Fibroblast of peridontal ligament (primary cell): ENCODE results near the gene INSYN2A.

ENCODE experiments used
- DNase-seq: peaks from one replicate; pipeline ENCODE4 v3.0.0-alpha.2; 2010; ENCODE audit errors: extremely low read depth

The INSYN2A gene, protein sequence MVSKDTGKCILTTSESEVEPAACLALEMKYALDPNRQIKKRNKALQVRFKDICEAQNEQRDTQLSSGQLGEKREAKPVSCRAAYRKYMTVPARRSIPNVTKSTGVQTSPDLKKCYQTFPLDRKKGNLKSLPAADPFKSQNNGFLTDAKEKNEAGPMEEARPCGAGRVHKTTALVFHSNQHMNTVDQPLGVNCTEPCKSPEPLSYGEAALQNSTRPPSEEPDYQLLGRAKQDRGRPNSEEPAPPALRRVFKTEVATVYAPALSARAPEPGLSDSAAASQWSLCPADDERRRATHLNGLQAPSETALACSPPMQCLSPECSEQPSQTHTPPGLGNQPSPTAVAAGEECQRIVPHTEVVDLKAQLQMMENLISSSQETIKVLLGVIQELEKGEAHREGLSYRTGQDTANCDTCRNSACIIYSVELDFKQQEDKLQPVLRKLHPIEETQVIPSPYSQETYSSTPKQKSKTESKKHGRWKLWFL

DNA sequence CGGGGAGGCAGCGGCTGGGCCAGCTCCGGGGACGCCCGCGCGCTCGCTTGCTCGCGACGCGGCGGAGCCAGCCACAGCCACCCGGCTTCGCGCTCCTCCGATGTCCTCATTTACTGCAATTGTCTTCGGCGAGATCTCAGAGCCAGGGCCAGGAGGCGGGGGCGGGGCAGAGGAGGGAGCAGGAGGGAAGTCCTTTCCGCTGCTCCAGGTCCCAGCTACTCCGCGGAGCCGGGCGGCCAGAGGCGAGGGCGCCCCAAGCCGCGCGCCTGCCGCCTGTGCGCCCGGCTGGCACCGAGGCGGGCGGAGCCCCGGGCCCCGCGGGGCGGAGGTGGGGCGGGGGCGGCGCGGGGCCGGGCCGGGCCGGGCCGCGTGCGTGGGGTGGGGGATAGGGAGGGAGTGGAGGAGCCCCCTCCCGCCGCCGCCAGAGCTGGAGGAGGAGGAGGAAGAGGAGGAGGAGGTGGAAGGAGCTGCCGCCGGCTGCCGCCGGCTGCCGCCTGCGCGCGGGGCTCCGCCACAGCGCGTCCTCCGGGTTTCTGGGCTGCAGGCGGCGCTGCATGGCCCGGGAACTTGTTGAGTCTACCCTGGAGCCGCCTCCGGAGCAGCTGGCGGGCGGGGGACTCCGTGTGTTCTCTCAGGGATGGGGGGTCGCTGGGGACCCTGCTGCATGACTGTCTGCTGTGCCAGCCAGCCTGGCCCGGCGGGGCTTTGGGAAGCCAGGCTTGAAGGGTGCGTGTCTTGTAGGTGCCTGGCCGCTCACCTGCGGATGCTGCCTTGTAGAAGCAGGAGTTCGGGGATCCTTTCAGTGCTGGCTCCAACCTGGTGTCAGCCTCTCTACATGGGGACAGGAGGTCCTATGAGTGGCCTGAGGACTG lies at the start of gene INSYN2A:
INSYN2A (minus strand) TSS at position 310 of the 872 bp plus-strand sequence. CDS start 20,196 bp downstream, outside the sequence.
- DNase-seq = peak; percentile 33

DNA sequence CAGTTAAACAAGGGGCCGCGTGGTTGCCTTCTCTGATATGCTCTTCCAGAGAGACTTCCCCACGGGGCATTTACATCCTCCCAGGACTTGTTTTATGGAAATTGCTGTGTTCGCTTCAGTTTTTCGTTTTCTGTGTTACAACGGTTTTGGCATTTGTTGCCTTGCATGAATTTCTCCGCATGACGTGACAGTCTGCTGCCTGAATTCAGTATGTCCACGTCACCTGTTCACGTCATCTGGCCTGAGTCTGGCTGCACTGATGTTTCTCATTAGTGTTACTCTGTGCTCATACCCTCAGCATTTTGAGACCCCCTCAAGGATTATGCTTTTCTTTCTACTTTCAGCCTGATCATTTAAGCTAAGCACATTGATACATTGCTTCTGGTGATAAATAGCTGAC lies 49.1 kb upstream of the INSYN2A start:
- no peak for DNase-seq

DNA sequence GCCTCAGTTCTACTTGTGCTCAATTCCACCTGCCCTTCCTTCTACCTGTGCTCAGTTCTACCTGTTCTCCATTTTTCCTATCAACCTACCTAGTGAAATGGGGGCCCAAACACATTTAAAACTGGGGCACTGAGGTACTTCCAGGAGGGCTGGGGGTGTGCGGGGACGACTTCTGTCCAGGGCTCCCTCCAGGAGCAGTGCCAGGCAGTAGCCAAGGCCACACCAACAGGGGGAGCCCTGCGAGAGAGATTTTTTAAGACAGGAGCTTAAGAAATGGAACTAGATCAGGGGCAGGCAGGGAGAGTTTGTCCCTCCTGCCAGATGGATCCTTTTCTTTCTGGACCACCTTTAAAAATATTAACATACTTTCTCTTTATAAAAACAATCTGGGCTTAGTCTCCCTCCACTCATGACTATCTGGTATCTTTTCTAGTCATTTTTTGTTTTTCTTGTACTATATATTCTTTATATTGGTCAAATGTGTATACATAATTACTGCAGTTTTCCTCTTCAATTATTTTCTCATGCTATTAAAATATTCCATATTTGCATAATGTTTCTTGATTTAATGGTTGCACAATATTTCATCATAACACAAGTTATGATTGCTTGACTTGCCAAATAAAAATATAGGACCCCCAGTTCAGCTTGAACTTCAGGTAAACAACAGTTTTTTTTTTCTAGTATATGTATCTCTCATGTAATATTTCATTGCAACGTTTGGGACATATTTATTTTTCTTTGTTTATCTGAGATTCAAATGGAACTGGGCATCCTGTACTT lies 47.3 kb upstream of the INSYN2A start:
- peak; percentile 8 for DNase-seq

DNA sequence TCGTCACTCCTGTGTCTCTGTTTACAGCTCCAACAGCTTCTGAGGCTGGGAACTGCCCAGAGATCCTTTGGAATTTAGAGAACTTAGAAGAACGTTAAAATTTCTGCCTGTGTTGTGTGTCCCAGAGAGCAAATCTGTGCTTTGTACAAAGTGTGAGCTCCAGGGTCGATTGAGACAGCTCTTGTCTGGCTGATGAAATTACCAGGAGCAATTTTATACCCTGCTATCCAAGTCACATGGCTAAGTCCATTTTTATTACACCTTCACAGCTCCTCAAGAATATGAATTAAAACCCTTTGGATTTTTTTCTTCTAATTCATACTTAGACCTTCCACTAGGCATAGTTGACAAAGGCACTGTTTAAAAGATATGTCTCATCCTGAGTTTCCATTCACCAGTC lies 46.5 kb upstream of the INSYN2A start:
- DNase-seq = no peak

DNA sequence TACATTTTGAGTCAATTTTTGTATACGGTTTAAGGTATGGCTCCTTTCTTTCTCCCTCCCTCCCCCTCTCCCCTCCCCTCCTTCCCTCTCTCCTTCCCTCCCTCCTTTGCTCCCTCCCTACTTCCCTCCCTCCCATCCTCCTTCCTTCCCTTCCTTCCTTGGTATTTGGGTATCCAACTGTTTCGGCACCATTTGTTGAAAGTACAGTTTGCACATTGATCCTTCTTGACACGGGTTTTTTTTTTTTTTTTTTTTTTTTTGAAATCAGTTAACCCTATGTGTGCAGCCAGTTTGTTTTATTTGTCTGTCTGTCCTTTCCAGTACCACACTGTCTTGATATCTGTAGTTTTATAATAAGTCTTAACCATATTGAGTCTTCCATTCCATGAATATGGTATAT lies 39.9 kb upstream of the INSYN2A start:
- no peak for DNase-seq

DNA sequence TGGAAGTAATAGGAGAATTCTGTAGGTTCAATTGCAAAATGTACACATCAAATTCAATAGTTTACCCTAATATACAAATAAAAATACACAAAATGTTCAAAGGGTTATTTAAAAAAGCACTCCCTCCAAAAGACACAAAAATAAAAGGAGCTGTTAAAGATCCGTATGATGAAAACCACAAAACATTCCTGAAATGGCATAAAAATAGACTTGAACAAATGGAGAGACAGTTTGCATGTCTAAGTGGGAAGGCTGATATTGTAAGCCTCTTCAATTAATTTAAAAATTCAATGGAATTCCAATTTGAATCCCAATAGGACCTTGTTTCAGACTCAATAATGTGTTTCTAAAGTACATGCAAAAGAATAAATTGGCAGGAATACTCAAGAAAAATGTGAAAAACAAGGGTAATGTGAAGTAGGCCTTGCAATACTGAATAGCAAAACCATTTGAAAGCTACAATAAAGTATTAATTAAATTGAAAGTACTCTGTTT lies 38.0 kb upstream of the INSYN2A start:
- peak; percentile 21 for DNase-seq

DNA sequence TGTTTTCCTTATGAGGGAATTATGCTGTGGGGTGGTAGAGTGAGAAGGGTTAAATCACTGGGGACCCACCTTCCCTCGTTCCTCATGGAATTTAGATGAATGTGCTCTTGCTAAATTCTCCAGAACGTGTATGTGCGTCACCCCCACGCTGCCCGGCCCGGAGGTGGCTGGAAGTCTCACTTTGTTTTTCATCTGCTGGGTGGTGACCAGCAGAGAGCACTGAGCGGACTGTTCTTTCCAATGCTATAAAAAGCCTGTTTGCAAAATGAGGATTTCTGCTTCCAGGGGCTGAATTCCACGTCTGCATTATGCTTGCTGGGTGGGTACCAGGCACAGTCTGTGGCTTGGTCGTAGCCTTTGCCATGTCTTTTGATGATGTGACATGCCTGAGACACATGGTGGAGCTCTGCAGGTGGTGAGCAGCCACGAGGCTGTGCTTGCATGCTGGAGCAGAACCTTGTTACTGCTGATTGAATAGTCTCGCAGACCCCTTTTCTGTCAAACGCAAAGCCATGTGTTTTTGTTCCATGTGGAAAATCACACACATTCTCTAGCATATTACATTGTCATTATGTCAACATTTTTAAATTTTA lies 31.9 kb upstream of the INSYN2A start:
- DNase-seq = no peak

DNA sequence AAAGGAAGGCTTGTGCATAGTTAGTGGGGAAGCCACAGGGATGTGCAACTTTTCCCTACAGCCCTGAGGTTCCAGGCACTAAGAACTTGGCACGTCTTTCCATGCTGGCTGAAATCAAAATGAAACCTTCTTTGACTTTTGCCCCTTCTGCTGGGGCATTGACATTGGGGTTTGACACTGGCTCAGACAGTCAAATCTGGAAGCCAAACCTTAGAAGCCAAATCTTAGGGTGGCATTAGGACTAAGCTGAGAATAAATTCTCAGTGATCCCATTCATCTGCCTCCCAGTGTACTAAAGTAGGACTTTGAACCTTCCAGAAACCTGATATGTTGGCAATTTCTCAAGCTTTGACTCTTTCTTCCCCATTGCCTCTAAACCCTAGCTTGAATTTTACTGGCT lies 31.3 kb upstream of the INSYN2A start:
- DNase-seq = no peak

DNA sequence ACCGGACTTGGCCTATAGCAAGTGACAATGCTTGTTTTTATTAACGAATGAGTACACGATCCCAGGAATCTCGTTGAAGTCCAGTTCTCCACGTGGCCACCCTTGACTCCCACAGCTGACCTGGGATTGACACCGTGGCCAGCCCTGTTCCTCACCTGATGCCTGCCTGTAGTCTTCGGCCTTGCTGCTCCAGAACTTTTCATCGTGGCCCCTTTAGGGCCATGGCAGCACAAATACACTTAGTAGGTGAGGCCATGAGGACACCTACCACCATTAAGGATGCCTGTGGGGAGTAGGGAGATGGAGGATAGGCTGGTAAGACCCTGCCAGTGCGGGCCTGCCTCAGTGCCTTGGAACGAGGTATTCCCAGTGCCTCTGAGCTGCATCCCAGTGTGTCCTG lies 30.6 kb upstream of the INSYN2A start:
- no peak for DNase-seq

DNA sequence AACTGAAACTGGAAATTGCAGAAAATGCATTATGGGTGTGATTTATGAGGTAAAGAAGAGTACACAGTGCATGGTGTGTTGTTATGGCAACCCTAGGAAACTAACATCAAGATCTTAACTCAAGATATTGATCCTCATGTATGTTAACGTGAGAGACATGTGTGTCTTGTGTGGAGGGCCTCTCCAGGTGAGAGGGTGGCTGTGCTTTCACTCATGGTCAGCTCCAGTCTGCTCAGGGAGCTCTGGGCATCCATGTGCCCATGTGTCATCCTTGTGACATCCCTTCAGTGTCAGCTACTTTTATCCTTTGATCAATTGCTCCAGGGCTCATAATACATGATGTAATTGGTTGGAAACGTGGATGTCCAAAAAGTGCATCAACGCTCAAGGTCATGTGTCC lies 24.9 kb upstream of the INSYN2A start:
- DNase-seq = no peak

DNA sequence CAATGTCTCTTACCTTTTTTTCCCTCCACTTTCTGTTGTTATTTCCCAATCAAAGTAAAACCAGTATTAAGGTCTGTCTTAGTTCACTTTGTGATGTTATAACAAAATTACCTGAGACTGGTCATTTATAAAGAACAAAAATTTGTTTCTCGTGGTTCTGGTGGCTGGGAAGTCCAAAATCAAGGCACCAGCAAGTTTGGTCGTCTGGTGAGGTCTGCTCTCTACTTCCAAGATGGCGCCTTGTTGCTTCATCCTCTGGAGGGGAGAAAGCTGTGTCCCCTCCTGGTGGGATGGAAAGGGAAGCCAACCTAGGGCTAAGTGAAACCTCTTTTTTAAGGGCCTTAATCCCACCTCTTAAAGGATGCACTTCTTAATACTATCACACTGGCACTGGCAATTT lies 22.3 kb upstream of the INSYN2A start:
- no peak for DNase-seq

DNA sequence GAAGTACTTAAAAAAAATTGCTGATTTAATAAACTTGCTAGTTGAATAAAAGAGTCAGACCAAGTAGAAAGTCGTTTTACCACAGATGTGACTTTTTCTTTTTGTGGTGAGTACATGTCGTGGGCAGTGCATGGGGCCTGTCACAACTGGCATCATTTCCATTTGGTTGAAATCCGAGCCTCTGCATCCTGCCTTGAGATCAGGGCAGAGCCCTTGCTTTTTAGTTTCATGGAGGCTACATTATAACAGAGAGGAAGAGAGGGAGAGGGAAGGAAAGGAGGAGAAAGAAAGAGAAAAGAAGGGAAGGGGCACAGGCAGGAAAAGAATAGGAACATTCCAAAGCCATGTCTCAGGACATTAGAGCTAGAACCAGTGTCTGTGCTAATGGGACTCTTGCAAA lies 20.4 kb upstream of the INSYN2A start:
- peak; percentile 25 for DNase-seq

DNA sequence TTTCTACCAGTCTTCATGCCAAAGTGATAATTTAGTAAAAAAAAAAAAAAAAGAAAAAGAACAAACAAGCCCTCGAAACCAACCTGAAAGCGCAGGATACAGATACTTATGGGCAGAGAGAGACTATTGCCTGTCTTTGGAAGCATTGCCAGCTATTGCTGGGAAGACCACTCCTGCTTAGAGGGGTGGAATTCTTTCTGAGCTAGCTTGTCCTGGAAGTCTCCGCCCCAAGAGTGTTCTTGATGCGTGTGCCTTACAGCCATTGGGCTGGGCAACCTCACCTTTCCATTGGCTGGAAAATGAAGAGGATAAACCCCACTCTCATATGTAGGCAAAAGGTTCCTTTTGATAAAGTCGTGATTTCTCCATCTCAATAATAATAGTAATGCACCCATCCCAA lies 19.9 kb upstream of the INSYN2A start:
- no peak for DNase-seq

DNA sequence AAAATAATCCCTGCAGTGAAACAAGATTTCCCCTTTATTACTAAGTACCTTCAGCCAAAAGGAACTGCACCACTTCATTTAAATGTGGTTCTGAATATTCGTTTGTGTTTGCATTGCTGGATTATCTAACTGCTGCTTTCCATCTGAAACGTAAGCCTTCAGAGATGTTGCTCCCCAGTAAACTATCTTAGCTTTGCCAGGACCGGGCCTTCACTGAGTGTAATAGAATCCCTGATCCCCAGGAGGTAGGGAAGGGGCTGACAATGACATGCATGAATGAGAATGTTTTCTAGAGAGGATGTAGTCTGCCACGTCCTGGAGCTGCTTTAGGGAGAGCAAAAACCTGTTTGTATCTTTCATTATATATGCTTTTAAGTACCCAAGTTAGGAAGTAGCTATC lies 19.5 kb upstream of the INSYN2A start:
- no peak for DNase-seq

DNA sequence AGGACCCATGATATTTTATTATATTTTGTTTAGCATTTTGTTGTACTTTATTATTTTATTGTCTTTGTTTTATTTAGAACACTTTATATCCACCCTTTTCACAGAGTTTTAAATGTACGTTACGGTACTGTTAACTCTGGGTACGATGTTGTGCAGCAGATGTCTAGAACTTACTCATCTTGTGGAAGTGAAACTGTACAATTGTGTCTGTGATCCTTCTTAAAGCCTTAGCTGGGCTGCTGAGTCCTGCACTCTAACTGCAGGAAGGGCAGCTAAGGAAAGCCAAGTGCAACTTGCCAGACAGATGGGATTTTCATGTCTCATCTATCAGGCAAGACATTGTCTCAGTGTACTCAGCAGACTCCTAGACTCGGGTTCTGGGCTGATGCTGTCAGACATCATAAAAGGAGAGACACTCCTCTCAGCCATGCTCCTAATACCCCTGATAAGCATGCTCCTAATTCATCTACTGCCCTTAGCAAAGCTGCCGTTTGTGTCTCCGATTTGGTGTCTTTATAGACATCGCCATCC lies 14.6 kb upstream of the INSYN2A start:
- no peak for DNase-seq

DNA sequence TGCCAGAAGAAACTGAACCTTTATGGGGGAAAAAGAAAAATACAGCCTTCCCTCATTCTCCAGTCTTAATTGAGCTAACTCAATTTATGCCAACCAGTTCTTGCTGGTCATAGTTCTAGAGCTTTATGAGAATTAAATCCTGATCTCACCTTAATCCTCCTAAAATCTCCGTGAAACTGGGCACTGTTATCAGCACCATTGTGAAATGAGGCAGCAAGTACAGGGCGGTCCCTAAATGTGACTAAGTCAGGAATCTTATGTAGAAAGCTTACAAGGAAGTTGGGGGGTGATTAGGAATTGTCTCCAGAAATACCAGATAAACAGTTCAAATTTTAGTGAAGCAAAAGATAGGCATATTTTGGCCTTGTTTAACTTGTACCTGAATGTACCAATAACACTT lies 10.7 kb upstream of the INSYN2A start:
- no peak for DNase-seq

DNA sequence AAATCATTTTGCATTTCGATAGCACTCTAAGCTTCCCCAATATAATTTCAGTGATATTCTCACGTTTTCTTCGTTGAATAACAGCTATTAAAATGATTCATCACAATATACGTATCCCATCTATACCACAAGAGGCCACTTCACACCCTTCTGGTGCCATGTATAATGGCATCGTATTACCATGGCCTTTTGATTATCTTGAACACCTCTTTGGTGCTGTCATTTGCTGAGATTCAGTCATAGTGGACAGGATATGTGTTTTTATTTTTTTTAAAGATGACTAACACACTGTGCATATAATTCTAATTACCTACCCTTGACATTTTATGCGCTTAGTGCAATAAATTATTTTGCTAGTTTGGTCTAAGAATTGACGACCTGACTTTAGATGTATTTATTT lies 6.7 kb upstream of the INSYN2A start:
- DNase-seq = no peak

DNA sequence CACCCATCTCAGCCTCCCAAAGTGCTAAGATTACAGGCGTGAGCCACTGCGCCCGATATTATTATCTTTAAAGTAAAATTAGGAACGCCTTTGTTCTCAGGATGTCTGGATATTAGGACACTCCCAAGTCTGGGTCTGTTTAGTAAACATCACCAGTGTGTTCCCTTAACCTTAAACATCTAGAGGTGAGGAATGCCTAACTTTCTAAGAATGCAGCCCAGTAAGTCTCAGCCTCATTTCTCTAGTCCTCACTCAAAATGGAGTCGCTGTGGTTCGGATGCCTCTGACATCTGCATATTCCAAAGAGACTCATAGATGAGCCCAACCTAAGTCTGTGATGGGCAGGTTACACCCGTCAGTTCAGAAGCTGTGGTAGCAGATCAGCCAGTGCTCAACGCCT lies 4.3 kb upstream of the INSYN2A start:
- no peak for DNase-seq

DNA sequence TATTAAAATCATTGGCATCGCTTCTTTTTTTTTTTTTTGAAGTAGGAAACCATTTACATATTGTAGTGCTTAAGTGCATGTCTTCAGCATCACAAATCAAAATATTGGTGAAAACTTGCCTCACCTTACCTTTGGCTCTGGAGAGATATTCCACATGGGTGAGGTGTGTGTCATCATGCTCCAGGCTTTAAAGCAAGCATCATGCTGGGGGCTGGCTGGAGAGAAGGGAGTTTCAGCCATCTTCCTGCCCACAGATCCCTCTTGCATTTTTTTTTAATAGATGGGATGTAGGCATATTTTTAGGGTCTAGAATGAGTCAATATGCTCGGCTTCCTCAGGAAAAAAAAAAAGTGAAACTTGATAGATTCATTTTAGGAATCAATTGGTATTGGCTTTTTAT lies 2.3 kb upstream of the INSYN2A start:
- no peak for DNase-seq

DNA sequence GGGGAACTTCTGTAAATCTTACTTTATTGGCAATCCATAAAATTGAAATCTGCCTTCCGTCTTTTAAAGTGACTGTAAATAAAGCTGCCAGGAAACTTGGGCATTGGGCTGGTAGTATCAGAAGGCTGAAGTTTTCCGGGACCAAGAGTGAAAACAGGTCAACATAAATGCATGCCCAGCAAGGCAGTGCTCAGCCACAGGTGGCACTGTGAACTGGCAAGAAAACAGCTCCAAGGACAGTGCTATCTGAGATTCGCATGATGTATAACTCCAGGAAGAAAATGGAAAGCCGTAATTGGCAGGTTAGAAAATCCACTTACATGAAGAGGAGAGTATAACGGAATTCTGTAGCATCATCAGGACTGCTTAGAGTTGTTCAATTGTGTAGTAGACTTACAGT lies 1.9 kb upstream of the INSYN2A start:
- DNase-seq = no peak

DNA sequence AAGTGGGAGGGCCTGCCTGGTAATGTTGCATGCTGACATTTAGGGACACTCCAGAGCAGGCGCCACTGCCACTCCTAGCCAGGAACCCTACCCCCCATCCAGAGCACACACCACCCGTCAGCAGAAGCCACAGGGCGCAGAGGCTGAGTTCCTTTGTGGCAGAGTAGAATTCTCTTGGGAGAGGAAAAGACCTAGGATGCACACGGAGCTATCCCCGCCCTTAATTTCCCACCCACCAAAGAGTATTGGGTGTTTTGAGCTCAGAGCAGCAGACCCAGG lies 702 bp upstream of the INSYN2A start:
- DNase-seq = no peak
